Activated CD4-positive, alpha-beta memory T cell treated with anti-CD3 and anti-CD28 coated beads, Interleukin-2, amount 10 ng/mL, durations not matched to agents 7 days and 5 days (primary cell): ENCODE results near the gene SAMD8. TPM values are rescaled to one million over a fixed set of nuclear protein-coding genes. Genes with fewer than 3 reads are reported as not detected.
"Not testable (repeated sequence)": the region's sequence is repeated elsewhere in the genome, so short reads cannot be mapped to it uniquely, and the experiment has no call there.

Experiments used
- CTCF ChIA-PET: fragments of 350-600 bp; sonication (Branson Sonifier 250); formaldehyde crosslinking; loops from one replicate; lab custom pipeline; 2021; ENCODE audit warnings: antibody characterized with exemption, inconsistent platforms; lab: Charles Lee
- POLR2A ChIA-PET: fragments of 350-600 bp; sonication (Branson Sonifier 250); formaldehyde crosslinking; loops from one replicate; lab custom pipeline; 2021; ENCODE audit warnings: antibody characterized with exemption; lab: Charles Lee
- DNase-seq: peaks from one replicate; pipeline ENCODE4 v3.0.0-alpha.2; 2020
- H3K27ac Mint-ChIP-seq: one replicate; pipeline ENCODE4 v1.8.0; 2021; ENCODE audit warnings: mild to moderate bottlenecking, mixed read lengths
- H3K27me3 Mint-ChIP-seq: one replicate; pipeline ENCODE4 v1.8.0; 2021; ENCODE audit warnings: mixed read lengths
- H3K36me3 Mint-ChIP-seq: one replicate; pipeline ENCODE4 v1.8.0; 2021; ENCODE audit warnings: low read depth, mixed read lengths
- H3K4me1 Mint-ChIP-seq: one replicate; pipeline ENCODE4 v1.8.0; 2021; ENCODE audit warnings: mixed read lengths
- H3K4me3 Mint-ChIP-seq: one replicate; pipeline ENCODE4 v1.8.0; 2021; ENCODE audit warnings: mild to moderate bottlenecking, mixed read lengths
- H3K9me3 Mint-ChIP-seq: one replicate; pipeline ENCODE4 v1.8.0; 2021; ENCODE audit warnings: mixed read lengths
- total RNA-seq, 2 experiments: library from RNA; stranded (reverse); gene quantifications; one replicate each; pipeline ENCODE4 v1.2.3, GENCODE V29; 2021

Gene SAMD8
- total RNA-seq, 2 experiments from 2014 or later: 13.9 to 14.1 TPM

GRCh38 chr10:75176046-75176445 lies 64.6 kb downstream of the SAMD8 start:
- Mint-ChIP-seq H3K27ac (no peak overlapping the region), H3K4me3 (no peak overlapping the region), H3K27me3 (no peaks in the 10 kb centered on the region), H3K9me3 (no peaks in the 10 kb centered on the region), H3K4me1 (peaks cover 31% of the 10 kb centered on the region), H3K36me3 (peaks cover 29% of the 10 kb centered on the region)
- no peak for DNase-seq
- ChIA-PET POLR2A (no interaction called here), CTCF (interaction anchor here (2.8 kb wide), 1 partner anchor 12 kb away, joined by 11 read pairs; no protein-coding TSS in a partner anchor)

DNA sequence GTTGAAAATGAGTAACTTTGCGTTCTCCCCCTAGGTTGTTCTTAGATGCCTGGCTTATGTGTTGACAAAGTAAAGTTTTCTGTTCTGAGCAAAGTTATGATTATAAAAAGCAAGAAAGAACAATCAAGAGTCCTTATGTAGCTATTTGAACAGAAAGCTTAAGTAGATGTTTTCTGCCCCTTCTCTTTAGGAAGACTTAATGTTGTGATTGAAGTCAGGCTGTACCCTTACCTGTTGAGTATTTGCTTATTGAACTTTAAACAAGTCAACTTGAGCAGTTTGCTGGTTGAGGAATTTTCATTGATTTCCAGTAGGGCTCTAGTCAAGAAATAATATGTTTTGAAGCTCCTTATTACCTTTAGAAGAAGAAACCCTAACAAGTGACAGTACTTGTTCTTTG lies 65.3 kb downstream of the SAMD8 start:
- Mint-ChIP-seq H3K4me1 (peaks cover 35% of the 10 kb centered on the region), H3K9me3 (no peaks in the 10 kb centered on the region), H3K36me3 (peaks cover 29% of the 10 kb centered on the region), H3K27ac (no peak overlapping the region), H3K27me3 (no peaks in the 10 kb centered on the region), H3K4me3 (no peak overlapping the region)
- CTCF ChIA-PET: interaction anchor here (0.8 to 2.8 kb wide), 2 partner anchors 10 to 11 kb away, joined by 3 to 11 read pairs; no protein-coding TSS in a partner anchor
- no peak for DNase-seq
- POLR2A ChIA-PET: no interaction called here

- ChIA-PET POLR2A (interaction anchor here (1.2 to 1.7 kb wide), 4 partner anchors 9 to 68 kb away, joined by 3 to 6 read pairs (median 4); partner anchors contain the start of gene SAMD8), CTCF (interaction anchor here (1.6 to 2.1 kb wide), 2 partner anchors 8 to 55 kb away, joined by 8 to 11 read pairs; partner anchors contain the start of gene COMTD1)
- Mint-ChIP-seq H3K4me3 (no peak overlapping the region), H3K27ac (peak overlapping the region; percentile 26), H3K9me3 (no peaks in the 10 kb centered on the region), H3K4me1 (peaks cover 33% of the 10 kb centered on the region), H3K27me3 (no peaks in the 10 kb centered on the region), H3K36me3 (peaks cover 31% of the 10 kb centered on the region)
- no peak for DNase-seq
These were observed 68.3 kb downstream of the SAMD8 start for GRCh38 chr10:75179657-75180177.

DNA sequence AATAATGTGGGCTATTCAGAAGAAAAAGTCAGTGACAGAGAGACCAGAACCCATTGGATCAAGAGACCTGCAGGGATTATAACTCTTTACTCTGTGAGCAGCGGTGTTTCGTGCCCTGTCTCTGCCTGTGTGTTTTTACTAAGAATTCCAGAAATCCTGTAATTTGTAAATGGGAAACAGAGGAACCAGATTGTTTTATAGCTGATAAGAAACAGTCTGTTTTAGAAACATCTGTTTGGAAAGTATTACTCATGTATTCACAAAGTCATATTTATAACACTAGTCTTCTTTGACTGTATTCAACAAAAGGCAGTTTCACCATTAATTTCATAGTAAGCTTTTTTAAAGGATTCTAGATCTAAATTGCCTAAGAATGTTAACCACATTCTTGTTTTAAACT lies 69.1 kb downstream of the SAMD8 start:
- Mint-ChIP-seq H3K4me3 (no peak overlapping the region), H3K4me1 (peaks cover 29% of the 10 kb centered on the region), H3K9me3 (no peaks in the 10 kb centered on the region), H3K36me3 (peaks cover 25% of the 10 kb centered on the region), H3K27me3 (no peaks in the 10 kb centered on the region), H3K27ac (no peak overlapping the region)
- ChIA-PET CTCF (interaction anchor here (2.1 kb wide), 1 partner anchor 54 kb away, joined by 8 read pairs; the partner anchor contains the start of gene COMTD1), POLR2A (interaction anchor here (2.2 kb wide), 1 partner anchor 30 kb away, joined by 5 read pairs; the partner anchor contains the start of gene VDAC2)
- no peak for DNase-seq

GRCh38 chr10:75181073-75181472 lies 69.6 kb downstream of the SAMD8 start:
- Mint-ChIP-seq H3K4me1 (peaks cover 29% of the 10 kb centered on the region), H3K4me3 (no peak overlapping the region), H3K27me3 (no peaks in the 10 kb centered on the region), H3K36me3 (peaks cover 22% of the 10 kb centered on the region), H3K9me3 (no peaks in the 10 kb centered on the region), H3K27ac (no peak overlapping the region)
- POLR2A ChIA-PET: interaction anchor here (2.2 kb wide), 1 partner anchor 29 kb away, joined by 5 read pairs; the partner anchor contains the start of gene VDAC2
- CTCF ChIA-PET: interaction anchor here (1.3 kb wide), 1 partner anchor 49 kb away, joined by 3 read pairs; no protein-coding TSS in a partner anchor
- DNase-seq: no peak

GRCh38 chr10:75186310-75186709 lies 74.9 kb downstream of the SAMD8 start:
- DNase-seq: no peak
- ChIA-PET CTCF (interaction anchor here (0.6 to 6.6 kb wide), 7 partner anchors 9 to 100 kb away, joined by 3 to 215 read pairs (median 4); partner anchors contain the start of genes COMTD1 and VDAC2), POLR2A (interaction anchor here (3.0 kb wide), 1 partner anchor 24 kb away, joined by 31 read pairs; the partner anchor contains the start of gene VDAC2)
- peaks cover 3% of the 10 kb centered on the region for H3K36me3 Mint-ChIP-seq
- H3K4me1 Mint-ChIP-seq: peaks cover 12% of the 10 kb centered on the region
- no peak overlapping the region for H3K27ac Mint-ChIP-seq
- H3K9me3 Mint-ChIP-seq: no peaks in the 10 kb centered on the region
- H3K4me3 Mint-ChIP-seq: no peak overlapping the region
- no peaks in the 10 kb centered on the region for H3K27me3 Mint-ChIP-seq

DNA sequence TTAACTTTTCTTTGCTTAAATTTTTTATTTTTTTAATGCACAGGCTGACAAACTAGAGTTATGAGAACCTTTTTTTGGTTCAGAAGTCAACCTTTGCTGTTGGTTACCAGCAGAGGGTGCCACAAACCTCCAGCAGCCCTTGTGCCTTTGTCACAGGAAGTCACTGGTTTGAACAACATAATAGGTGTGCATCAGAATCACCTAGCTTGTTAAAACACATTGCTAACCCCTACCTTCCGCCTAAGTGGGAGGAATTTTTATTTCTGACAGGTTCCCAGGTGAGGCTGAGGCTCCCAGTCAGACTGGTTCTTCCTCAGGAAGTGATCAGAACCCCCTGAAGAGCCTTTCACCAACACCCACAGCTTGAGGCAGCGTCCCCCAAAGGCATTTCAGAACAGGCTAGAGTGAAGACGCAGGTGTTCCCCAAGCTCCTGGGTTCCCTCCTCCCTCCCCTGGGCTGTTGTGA lies 76.5 kb downstream of the SAMD8 start:
- CTCF ChIA-PET: interaction anchor here (0.5 to 6.6 kb wide), 21 partner anchors 9 to 110 kb away, joined by 3 to 215 read pairs (median 5); partner anchors contain the start of genes COMTD1, SAMD8 and VDAC2
- H3K4me3 Mint-ChIP-seq: no peak overlapping the region
- no peaks in the 10 kb centered on the region for H3K27me3 Mint-ChIP-seq
- H3K9me3 Mint-ChIP-seq: no peaks in the 10 kb centered on the region
- POLR2A ChIA-PET: interaction anchor here (0.7 to 3.0 kb wide), 8 partner anchors 8 to 76 kb away, joined by 3 to 31 read pairs (median 4); partner anchors contain the start of genes COMTD1, SAMD8 and VDAC2
- H3K36me3 Mint-ChIP-seq: peaks cover 3% of the 10 kb centered on the region
- peak; percentile 74 for DNase-seq
- H3K27ac Mint-ChIP-seq: no peak overlapping the region
- H3K4me1 Mint-ChIP-seq: peaks cover 11% of the 10 kb centered on the region

- not testable (repeated sequence) for H3K27ac Mint-ChIP-seq, H3K27me3 Mint-ChIP-seq, DNase-seq, H3K9me3 Mint-ChIP-seq, H3K4me3 Mint-ChIP-seq, H3K36me3 Mint-ChIP-seq
- CTCF ChIA-PET: interaction anchor here (0.5 to 6.6 kb wide), 19 partner anchors 9 to 109 kb away, joined by 3 to 215 read pairs (median 6); partner anchors contain the start of genes COMTD1, SAMD8 and VDAC2
- peaks cover 11% of the 10 kb centered on the region for H3K4me1 Mint-ChIP-seq
- POLR2A ChIA-PET: interaction anchor here (0.7 to 3.0 kb wide), 7 partner anchors 8 to 77 kb away, joined by 3 to 31 read pairs (median 4); partner anchors contain the start of genes COMTD1, SAMD8 and VDAC2
These were observed 77.1 kb downstream of the SAMD8 start for GRCh38 chr10:75188522-75188921.

GRCh38 chr10:75189266-75190096 lies 78.0 kb downstream of the SAMD8 start:
- Mint-ChIP-seq H3K27ac (no peak overlapping the region), H3K9me3 (no peaks in the 10 kb centered on the region), H3K36me3 (no peaks in the 10 kb centered on the region), H3K4me1 (peaks cover 11% of the 10 kb centered on the region), H3K27me3 (no peaks in the 10 kb centered on the region), H3K4me3 (no peak overlapping the region)
- CTCF ChIA-PET: interaction anchor here (4.0 to 6.6 kb wide), 2 partner anchors 22 to 44 kb away, joined by 54 to 215 read pairs; partner anchors contain the start of genes COMTD1 and VDAC2
- no peak for DNase-seq
- POLR2A ChIA-PET: interaction anchor here (0.6 to 1.2 kb wide), 3 partner anchors 22 to 78 kb away, joined by 3 read pairs; partner anchors contain the start of gene SAMD8

GRCh38 chr10:75191821-75192568 lies 80.5 kb downstream of the SAMD8 start:
- CTCF ChIA-PET: interaction anchor here (0.7 to 6.6 kb wide), 2 partner anchors 41 to 51 kb away, joined by 4 to 215 read pairs; partner anchors contain the start of gene COMTD1
- no peak for DNase-seq
- Mint-ChIP-seq H3K27ac (no peak overlapping the region), H3K9me3 (no peaks in the 10 kb centered on the region), H3K27me3 (no peaks in the 10 kb centered on the region), H3K4me1 (peaks cover 8% of the 10 kb centered on the region), H3K36me3 (no peaks in the 10 kb centered on the region), H3K4me3 (no peak overlapping the region)
- POLR2A ChIA-PET: no interaction called here

GRCh38 chr10:75194625-75195024 lies 83.2 kb downstream of the SAMD8 start:
- POLR2A ChIA-PET: interaction anchor here (2.9 kb wide), 1 partner anchor 15 kb away, joined by 14 read pairs; no protein-coding TSS in a partner anchor
- not testable (repeated sequence) for DNase-seq, H3K4me1 Mint-ChIP-seq, H3K36me3 Mint-ChIP-seq, H3K27me3 Mint-ChIP-seq, H3K4me3 Mint-ChIP-seq, H3K27ac Mint-ChIP-seq, H3K9me3 Mint-ChIP-seq
- CTCF ChIA-PET: interaction anchor here (0.7 kb wide), 1 partner anchor 340 kb away, joined by 3 read pairs; no protein-coding TSS in a partner anchor
